ENCODE data around the gene PPIP5K2.

- no peak for TF ChIP-seq EZH2phosphoT487 (IDR thresholded peaks at IDR 0.05; ENCODE audit: borderline replicate concordance, low read length)
- TF ChIP-seq, protein P1, sequence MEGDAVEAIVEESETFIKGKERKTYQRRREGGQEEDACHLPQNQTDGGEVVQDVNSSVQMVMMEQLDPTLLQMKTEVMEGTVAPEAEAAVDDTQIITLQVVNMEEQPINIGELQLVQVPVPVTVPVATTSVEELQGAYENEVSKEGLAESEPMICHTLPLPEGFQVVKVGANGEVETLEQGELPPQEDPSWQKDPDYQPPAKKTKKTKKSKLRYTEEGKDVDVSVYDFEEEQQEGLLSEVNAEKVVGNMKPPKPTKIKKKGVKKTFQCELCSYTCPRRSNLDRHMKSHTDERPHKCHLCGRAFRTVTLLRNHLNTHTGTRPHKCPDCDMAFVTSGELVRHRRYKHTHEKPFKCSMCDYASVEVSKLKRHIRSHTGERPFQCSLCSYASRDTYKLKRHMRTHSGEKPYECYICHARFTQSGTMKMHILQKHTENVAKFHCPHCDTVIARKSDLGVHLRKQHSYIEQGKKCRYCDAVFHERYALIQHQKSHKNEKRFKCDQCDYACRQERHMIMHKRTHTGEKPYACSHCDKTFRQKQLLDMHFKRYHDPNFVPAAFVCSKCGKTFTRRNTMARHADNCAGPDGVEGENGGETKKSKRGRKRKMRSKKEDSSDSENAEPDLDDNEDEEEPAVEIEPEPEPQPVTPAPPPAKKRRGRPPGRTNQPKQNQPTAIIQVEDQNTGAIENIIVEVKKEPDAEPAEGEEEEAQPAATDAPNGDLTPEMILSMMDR (IDR thresholded peaks at IDR 0.05; ENCODE audit: low read depth, low read length, poor library complexity, severe bottlenecking): no peak
Measured at GRCh38 chr5:103203226-103203625, 83.1 kb downstream of the PPIP5K2 start.
